Keratinocyte (primary cell): ENCODE results near the gene SERBP1. TPM values are rescaled to one million over a fixed set of nuclear protein-coding genes. Genes with fewer than 3 reads are reported as not detected.
"Not testable (repeated sequence)": the region's sequence is repeated elsewhere in the genome, so short reads cannot be mapped to it uniquely, and the experiment has no call there.

Source experiments
- DNase-seq: peaks from one replicate; pipeline ENCODE4 v3.0.0-alpha.2; 2011; ENCODE audit warnings: low read depth, missing footprints, low spot score
- FAIRE-seq: peaks from 2 replicates; lab custom pipeline; 2011; peaks lifted over from hg19 to GRCh38; lab: Jason Lieb, UNC
- H2AFZ ChIP-seq: 2 replicates; pipeline ENCODE4 v1.6.0; 2012; ENCODE audit warnings: low read length, control low read depth, inconsistent platforms; ENCODE audit not compliant: control insufficient read depth
- H3K27ac ChIP-seq: 2 replicates; pipeline ENCODE4 v1.5.1; 2011; ENCODE audit warnings: low read length; ENCODE audit not compliant: control insufficient read depth, insufficient read depth
- H3K27me3 ChIP-seq: 3 replicates; pipeline ENCODE4 v1.6.0; 2011; ENCODE audit warnings: low read length; ENCODE audit not compliant: control insufficient read depth, insufficient read depth; ENCODE audit errors: extremely low read depth
- H3K36me3 ChIP-seq, 2 experiments: 2 replicates in 1 of 2; 3 replicates in 1 of 2; pipeline ENCODE4 v1.5.1; 2011; ENCODE audit warnings: low read length in 2 of 2, mild to moderate bottlenecking in 1 of 2; ENCODE audit not compliant: control insufficient read depth in 2 of 2, insufficient read depth in 2 of 2; ENCODE audit errors: extremely low read depth in 1 of 2
- H3K4me1 ChIP-seq: 3 replicates; pipeline ENCODE4 v1.5.1; 2011; ENCODE audit warnings: low read length; ENCODE audit not compliant: control insufficient read depth, insufficient read depth; ENCODE audit errors: extremely low read depth
- H3K4me2 ChIP-seq: 3 replicates; pipeline ENCODE4 v1.6.0; 2011; ENCODE audit warnings: low read depth, low read length; ENCODE audit not compliant: control insufficient read depth, insufficient read depth; ENCODE audit errors: extremely low read depth
- H3K4me3 ChIP-seq, 3 experiments: fragments of 200-600 bp in 1 of 3; sonication (generic) in 1 of 3; 2 replicates in 2 of 3; 3 replicates in 1 of 3; pipeline ENCODE4 v1.5.1; 2011 to 2016; ENCODE audit warnings: low read length in 3 of 3, mild to moderate bottlenecking in 3 of 3, control low read depth in 2 of 3, inconsistent platforms in 1 of 3, low read depth in 1 of 3, mixed read lengths in 1 of 3, mixed run types in 1 of 3, moderate library complexity in 1 of 3; ENCODE audit not compliant: control insufficient read depth in 2 of 3, insufficient read depth in 2 of 3; ENCODE audit errors: extremely low read depth in 1 of 3
- H3K79me2 ChIP-seq: 2 replicates; pipeline ENCODE4 v1.6.0; 2012; ENCODE audit warnings: low read length; ENCODE audit not compliant: control insufficient read depth, insufficient read depth
- H3K9ac ChIP-seq: 3 replicates; pipeline ENCODE4 v1.6.0; 2011; ENCODE audit warnings: low read length; ENCODE audit not compliant: control insufficient read depth, insufficient read depth; ENCODE audit errors: extremely low read depth
- H3K9me1 ChIP-seq: 3 replicates; pipeline ENCODE4 v1.6.0; 2011; ENCODE audit warnings: low read length; ENCODE audit not compliant: control insufficient read depth, insufficient read depth; ENCODE audit errors: extremely low read depth
- H3K9me3 ChIP-seq: 2 replicates; pipeline ENCODE4 v1.5.1; 2012; ENCODE audit warnings: low read depth, low read length; ENCODE audit not compliant: control insufficient read depth
- H4K20me1 ChIP-seq: 3 replicates; pipeline ENCODE4 v1.6.0; 2011; ENCODE audit warnings: low read length; ENCODE audit not compliant: control insufficient read depth, insufficient read depth; ENCODE audit errors: extremely low read depth
- CTCF ChIP-seq, 3 experiments: IDR thresholded peaks in 1 of 3; conservative IDR thresholded peaks in 1 of 3; optimal IDR thresholded peaks in 1 of 3; 2 replicates in 2 of 3; 3 replicates in 1 of 3; pipeline versions ENCODE3 to v1.5.1; 2011; ENCODE audit warnings: low read length in 3 of 3, mild to moderate bottlenecking in 3 of 3, moderate library complexity in 2 of 3, control low read depth in 1 of 3, inconsistent platforms in 1 of 3; ENCODE audit not compliant: insufficient read depth in 2 of 3; ENCODE audit errors: extremely low read depth in 1 of 3
- EZH2 ChIP-seq: IDR thresholded peaks from one replicate; pipeline ENCODE4 v1.6.1; 2012; ENCODE audit warnings: inconsistent platforms, mild to moderate bottlenecking, low read length, moderate library complexity
- dilution Hi-C: fragments of 300-500 bp; cut with MboI; formaldehyde crosslinking; loops from one replicate; pipeline ENCODE4 v1.7.0; 2020; ENCODE audit warnings: low sequenced_read_pairs; ENCODE audit not compliant: extremely low pct_ligation_motif_present
- polyA plus RNA-seq, 5 experiments: library from polyadenylated mRNA; depleted of rRNA in 3 of 5; stranded (reverse) in 3 of 5; stranded (forward) in 1 of 5; unstranded in 1 of 5; fragments of >200 nt; gene quantifications; 1 replicate in 1 of 5; 2 replicates in 3 of 5; 3 replicates in 1 of 5; pipeline versions ENCODE4 v1.2.1 to v1.2.3, GENCODE V29; 2011 to 2012; ENCODE audit warnings: missing spikeins in 2 of 5, low read depth in 1 of 5, low replicate concordance in 1 of 5

SERBP1 gene
- polyA plus RNA-seq, 1 donor (not counting 4 experiments of a cell fraction or from before 2014, with no cell fraction given): 352 TPM

- no peaks in the 10 kb centered on the region for H4K20me1 ChIP-seq
- no peak overlapping the region for H3K9ac ChIP-seq
- FAIRE-seq: no peak
- H3K4me3 ChIP-seq: no peak overlapping the region
- no peak overlapping the region for H3K27ac ChIP-seq
- no peak for DNase-seq
- TF ChIP-seq EZH2 (no peak), CTCF (optimal IDR thresholded peaks at IDR 0.05 in 1 of 3, IDR thresholded peaks at IDR 0.05 in 1 of 3, conservative IDR thresholded peaks at IDR 0.05 in 1 of 3; ENCODE audit: extremely low read depth in 1 of 3, insufficient read depth in 2 of 3, low read length in 3 of 3) (no peak)
- no peaks in the 10 kb centered on the region for H3K9me1 ChIP-seq
- no peaks in the 10 kb centered on the region for H3K9me3 ChIP-seq
- H3K36me3 ChIP-seq: no peaks in the 10 kb centered on the region
- H3K4me1 ChIP-seq: no peaks in the 10 kb centered on the region
- H2AFZ ChIP-seq: no peak overlapping the region
- dilution Hi-C loops: no loop called here
- no peaks in the 10 kb centered on the region for H3K79me2 ChIP-seq
- H3K27me3 ChIP-seq: no peaks in the 10 kb centered on the region
- no peak overlapping the region for H3K4me2 ChIP-seq
Observed at GRCh38 chr1:67451356-67451755, 21.2 kb upstream of the SERBP1 start.

GRCh38 chr1:67446893-67447292, 16.7 kb upstream of the SERBP1 start:
- FAIRE-seq: no peak
- no peak overlapping the region for H2AFZ ChIP-seq
- TF ChIP-seq EZH2: no peak
- H3K9me3 ChIP-seq: no peaks in the 10 kb centered on the region
- no peaks in the 10 kb centered on the region for H3K36me3 ChIP-seq
- no peak overlapping the region for H3K4me2 ChIP-seq
- dilution Hi-C loops: no loop called here
- H3K27me3 ChIP-seq: no peaks in the 10 kb centered on the region
- H3K27ac ChIP-seq: no peak overlapping the region
- no peaks in the 10 kb centered on the region for H3K79me2 ChIP-seq
- no peaks in the 10 kb centered on the region for H3K4me1 ChIP-seq
- no peaks in the 10 kb centered on the region for H4K20me1 ChIP-seq
- no peak overlapping the region for H3K9ac ChIP-seq
- H3K9me1 ChIP-seq: no peaks in the 10 kb centered on the region
- H3K4me3 ChIP-seq: no peak overlapping the region
- no peak for DNase-seq

GRCh38 chr1:67446014-67446413, 15.8 kb upstream of the SERBP1 start:
- DNase-seq, H3K4me2 ChIP-seq, FAIRE-seq, H3K9ac ChIP-seq, H3K27me3 ChIP-seq, H2AFZ ChIP-seq, H3K9me1 ChIP-seq, H3K79me2 ChIP-seq, H3K27ac ChIP-seq, H3K9me3 ChIP-seq, H3K4me1 ChIP-seq, H4K20me1 ChIP-seq, H3K36me3 ChIP-seq, H3K4me3 ChIP-seq, dilution Hi-C loops: not testable (repeated sequence)
